ENCODE data around the gene GPC1. TPM values are rescaled to one million over a fixed set of nuclear protein-coding genes. Genes with fewer than 3 reads are reported as not detected.

Gene GPC1
- total RNA-seq, 1 donor: 54.3 TPM

- no peak overlapping the region for H2AFZ ChIP-seq (ENCODE audit: low read length)
- no peaks in the 10 kb centered on the region for H4K20me1 ChIP-seq (ENCODE audit: insufficient read depth, low read length)
- no peaks in the 10 kb centered on the region for H3K79me2 ChIP-seq (ENCODE audit: insufficient read depth, low read length)
- H3K9me3 ChIP-seq (ENCODE audit: low read depth, low read length): peaks cover 3% of the 10 kb centered on the region
- no peak overlapping the region for H3K4me3 ChIP-seq (ENCODE audit: insufficient read depth, low read length)
- no peak overlapping the region for H3K4me2 ChIP-seq (ENCODE audit: insufficient read depth, low read length)
- H3K27me3 ChIP-seq (ENCODE audit: insufficient read depth, low read length): no peaks in the 10 kb centered on the region
- H3K4me1 ChIP-seq (ENCODE audit: insufficient read depth, low read length): no peaks in the 10 kb centered on the region
- H3K27ac ChIP-seq (ENCODE audit: low read depth, low read length): no peak overlapping the region
- no peaks in the 10 kb centered on the region for H3K36me3 ChIP-seq (ENCODE audit: insufficient read depth, low read length)
- DNase-seq (ENCODE audit: insufficient read length, low spot score, missing footprints): peak; percentile 36
- TF ChIP-seq, protein P1, sequence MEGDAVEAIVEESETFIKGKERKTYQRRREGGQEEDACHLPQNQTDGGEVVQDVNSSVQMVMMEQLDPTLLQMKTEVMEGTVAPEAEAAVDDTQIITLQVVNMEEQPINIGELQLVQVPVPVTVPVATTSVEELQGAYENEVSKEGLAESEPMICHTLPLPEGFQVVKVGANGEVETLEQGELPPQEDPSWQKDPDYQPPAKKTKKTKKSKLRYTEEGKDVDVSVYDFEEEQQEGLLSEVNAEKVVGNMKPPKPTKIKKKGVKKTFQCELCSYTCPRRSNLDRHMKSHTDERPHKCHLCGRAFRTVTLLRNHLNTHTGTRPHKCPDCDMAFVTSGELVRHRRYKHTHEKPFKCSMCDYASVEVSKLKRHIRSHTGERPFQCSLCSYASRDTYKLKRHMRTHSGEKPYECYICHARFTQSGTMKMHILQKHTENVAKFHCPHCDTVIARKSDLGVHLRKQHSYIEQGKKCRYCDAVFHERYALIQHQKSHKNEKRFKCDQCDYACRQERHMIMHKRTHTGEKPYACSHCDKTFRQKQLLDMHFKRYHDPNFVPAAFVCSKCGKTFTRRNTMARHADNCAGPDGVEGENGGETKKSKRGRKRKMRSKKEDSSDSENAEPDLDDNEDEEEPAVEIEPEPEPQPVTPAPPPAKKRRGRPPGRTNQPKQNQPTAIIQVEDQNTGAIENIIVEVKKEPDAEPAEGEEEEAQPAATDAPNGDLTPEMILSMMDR (IDR thresholded peaks at IDR 0.05; ENCODE audit: extremely low read depth, low read depth, low read length): no peak
These were observed 15.7 kb upstream of the GPC1 start for GRCh38 chr2:240419723-240420122.

GRCh38 chr2:240420206-240421104 lies 15.0 kb upstream of the GPC1 start:
- no peak overlapping the region for H3K27ac ChIP-seq (ENCODE audit: low read depth, low read length)
- H3K4me1 ChIP-seq (ENCODE audit: insufficient read depth, low read length): no peaks in the 10 kb centered on the region
- no peaks in the 10 kb centered on the region for H3K36me3 ChIP-seq (ENCODE audit: insufficient read depth, low read length)
- H3K27me3 ChIP-seq (ENCODE audit: insufficient read depth, low read length): no peaks in the 10 kb centered on the region
- peak; percentile 22 for DNase-seq (ENCODE audit: insufficient read length, low spot score, missing footprints)
- H4K20me1 ChIP-seq (ENCODE audit: insufficient read depth, low read length): no peaks in the 10 kb centered on the region
- H2AFZ ChIP-seq (ENCODE audit: low read length): no peak overlapping the region
- no peaks in the 10 kb centered on the region for H3K79me2 ChIP-seq (ENCODE audit: insufficient read depth, low read length)
- no peak overlapping the region for H3K4me3 ChIP-seq (ENCODE audit: insufficient read depth, low read length)
- TF ChIP-seq, protein P1 (IDR thresholded peaks at IDR 0.05; ENCODE audit: extremely low read depth, low read depth, low read length): no peak
- H3K9me3 ChIP-seq (ENCODE audit: low read depth, low read length): peaks cover 3% of the 10 kb centered on the region
- no peak overlapping the region for H3K4me2 ChIP-seq (ENCODE audit: insufficient read depth, low read length)

DNA sequence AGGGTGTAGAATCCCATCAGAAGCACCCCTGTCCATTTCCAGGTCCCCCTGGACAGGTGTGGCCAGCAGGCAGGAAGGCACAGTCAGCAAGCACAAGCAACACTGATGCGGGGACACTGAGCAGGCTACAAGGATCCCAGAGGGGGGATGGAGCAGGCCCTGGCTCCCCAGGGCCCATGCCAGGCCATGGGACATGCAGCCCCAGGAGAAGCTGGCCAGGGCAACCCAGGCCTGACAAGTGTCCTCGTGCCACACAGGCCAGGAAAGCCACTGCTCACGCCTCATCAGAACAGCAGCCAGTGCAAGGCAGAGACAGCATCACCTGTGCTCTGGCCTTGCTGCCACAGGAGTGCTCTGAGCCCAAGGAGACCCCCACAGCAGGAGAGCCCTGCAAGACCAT lies 14.1 kb upstream of the GPC1 start:
- TF ChIP-seq, protein P1 (IDR thresholded peaks at IDR 0.05; ENCODE audit: extremely low read depth, low read depth, low read length): no peak
- Histone ChIP-seq H4K20me1 (ENCODE audit: insufficient read depth, low read length) (no peaks in the 10 kb centered on the region), H3K9me3 (ENCODE audit: low read depth, low read length) (peaks cover 3% of the 10 kb centered on the region), H3K27ac (ENCODE audit: low read depth, low read length) (no peak overlapping the region), H3K79me2 (ENCODE audit: insufficient read depth, low read length) (no peaks in the 10 kb centered on the region), H3K4me3 (ENCODE audit: insufficient read depth, low read length) (no peak overlapping the region), H3K4me1 (ENCODE audit: insufficient read depth, low read length) (no peaks in the 10 kb centered on the region), H3K4me2 (ENCODE audit: insufficient read depth, low read length) (no peak overlapping the region), H3K36me3 (ENCODE audit: insufficient read depth, low read length) (no peaks in the 10 kb centered on the region), H2AFZ (ENCODE audit: low read length) (no peak overlapping the region), H3K27me3 (ENCODE audit: insufficient read depth, low read length) (no peaks in the 10 kb centered on the region)
- peak; percentile 51 for DNase-seq (ENCODE audit: insufficient read length, low spot score, missing footprints)

DNA sequence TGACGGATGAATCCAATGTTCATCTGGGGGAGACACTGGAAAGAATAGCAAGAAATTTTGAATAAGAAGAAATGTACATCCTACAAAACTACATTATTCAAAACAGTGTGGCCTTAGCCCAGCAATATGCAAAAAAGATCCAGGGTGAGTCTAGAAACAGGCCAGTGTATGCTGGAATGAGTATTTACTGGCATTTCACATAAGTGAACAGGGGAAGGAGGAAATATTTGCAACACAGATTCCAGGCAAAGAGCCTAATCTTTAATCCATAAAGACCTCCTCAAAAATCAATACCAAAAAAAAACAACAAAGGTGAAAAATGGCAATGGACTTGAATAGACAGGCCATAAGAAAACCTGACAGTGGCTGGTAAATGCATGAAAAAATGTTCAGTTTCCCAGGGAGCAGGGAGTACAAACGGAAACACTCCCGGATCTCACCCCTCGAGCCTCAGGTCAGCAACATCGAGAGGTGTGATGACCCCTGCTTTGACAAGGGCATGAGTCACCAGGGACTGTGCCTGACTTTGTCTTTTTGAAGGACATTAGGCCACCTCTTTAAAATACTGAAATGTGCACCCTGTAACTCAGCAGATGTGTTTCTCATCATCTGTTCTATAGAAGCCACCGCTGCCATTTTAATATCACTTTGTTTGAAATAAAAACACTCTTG lies 12.7 kb upstream of the GPC1 start:
- H3K79me2 ChIP-seq (ENCODE audit: insufficient read depth, low read length): no peaks in the 10 kb centered on the region
- no peak overlapping the region for H3K4me3 ChIP-seq (ENCODE audit: insufficient read depth, low read length)
- no peaks in the 10 kb centered on the region for H3K4me1 ChIP-seq (ENCODE audit: insufficient read depth, low read length)
- H3K4me2 ChIP-seq (ENCODE audit: insufficient read depth, low read length): no peak overlapping the region
- TF ChIP-seq, protein P1 (IDR thresholded peaks at IDR 0.05; ENCODE audit: extremely low read depth, low read depth, low read length): no peak
- no peaks in the 10 kb centered on the region for H4K20me1 ChIP-seq (ENCODE audit: insufficient read depth, low read length)
- no peak overlapping the region for H2AFZ ChIP-seq (ENCODE audit: low read length)
- H3K27me3 ChIP-seq (ENCODE audit: insufficient read depth, low read length): no peaks in the 10 kb centered on the region
- no peaks in the 10 kb centered on the region for H3K36me3 ChIP-seq (ENCODE audit: insufficient read depth, low read length)
- H3K9me3 ChIP-seq (ENCODE audit: low read depth, low read length): peaks cover 3% of the 10 kb centered on the region
- peak; percentile 10 for DNase-seq (ENCODE audit: insufficient read length, low spot score, missing footprints)
- no peak overlapping the region for H3K27ac ChIP-seq (ENCODE audit: low read depth, low read length)
